HG02588 (cell line): ENCODE measurements around the gene UVSSA.
"Not testable (repeated sequence)": the region's sequence is repeated elsewhere in the genome, so short reads cannot be mapped to it uniquely, and the experiment has no call there.

Source experiments
- ATAC-seq: cut with Tn5 transposase; IDR thresholded peaks from one replicate; pipeline ENCODE4 v1.9.1; 2021; ENCODE audit warnings: mild to moderate bottlenecking, moderate library complexity; ENCODE audit not compliant: unreplicated experiment

UVSSA gene

DNA sequence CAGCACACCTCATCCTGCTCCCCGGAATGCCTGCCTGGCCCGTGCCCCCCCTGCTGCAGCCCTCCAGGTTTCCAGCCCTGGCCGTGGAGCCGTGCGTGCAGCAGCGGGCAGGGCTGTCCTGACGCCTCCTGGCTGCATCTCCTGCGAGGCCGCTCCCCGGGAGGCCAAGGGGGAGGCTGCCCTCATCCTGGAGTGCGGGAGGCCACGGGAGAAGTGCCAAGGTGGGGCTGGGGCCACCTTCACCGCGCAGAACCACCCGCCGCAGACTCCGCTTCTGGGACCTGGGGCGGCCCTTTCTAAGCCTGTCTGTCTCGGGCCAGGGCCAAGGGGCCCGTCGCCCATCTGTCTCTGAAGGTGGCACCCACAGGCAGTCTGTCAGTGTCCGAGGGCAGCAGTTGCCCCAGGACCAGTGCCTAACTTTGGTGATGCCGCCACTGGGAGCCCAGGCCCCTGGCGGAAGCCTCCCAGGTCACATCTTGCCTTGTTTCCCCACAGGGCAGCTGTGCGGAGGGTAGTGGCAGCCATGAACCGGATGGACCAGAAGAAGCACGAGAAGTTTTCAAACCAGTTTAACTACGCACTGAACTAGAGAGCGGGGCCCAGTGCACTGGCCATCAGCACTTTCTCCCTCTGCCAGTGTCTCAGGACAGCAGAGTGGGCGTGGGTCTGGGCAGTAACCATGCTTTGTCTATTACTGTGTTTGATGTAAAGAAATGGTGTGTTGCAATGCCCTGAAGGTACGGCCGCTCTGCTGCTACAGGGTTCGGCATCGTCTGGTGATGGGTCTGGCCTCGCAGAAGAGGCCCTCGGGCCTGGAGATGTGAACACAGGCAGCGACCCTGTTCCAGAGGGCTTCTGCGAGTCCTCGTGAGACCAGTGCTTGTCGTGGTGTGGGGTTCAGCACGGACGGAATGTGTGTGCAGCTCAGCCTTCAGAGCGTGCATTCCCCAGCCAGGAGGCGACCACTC lies 38.6 kb downstream of the UVSSA start:
- no peak for ATAC-seq

DNA sequence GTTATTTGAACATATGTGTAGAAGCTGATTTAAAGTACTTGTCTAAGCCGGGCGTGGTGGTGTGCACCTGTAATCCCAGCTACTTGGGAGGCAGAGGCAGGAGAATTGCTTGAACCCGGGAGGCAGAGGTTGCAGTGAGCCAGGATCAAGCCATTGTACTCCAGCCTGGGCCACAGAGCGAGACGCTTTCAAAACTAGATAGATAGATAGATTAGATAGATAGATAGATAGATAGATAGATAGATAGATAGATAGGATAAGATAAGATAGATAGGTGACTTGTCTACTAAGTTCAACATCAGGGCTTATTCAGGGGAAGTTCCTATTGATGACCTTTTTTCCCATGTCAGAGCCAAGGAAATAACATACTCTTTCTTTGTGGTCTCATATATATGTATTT lies 46.4 kb downstream of the UVSSA start:
- not testable (repeated sequence) for ATAC-seq

DNA sequence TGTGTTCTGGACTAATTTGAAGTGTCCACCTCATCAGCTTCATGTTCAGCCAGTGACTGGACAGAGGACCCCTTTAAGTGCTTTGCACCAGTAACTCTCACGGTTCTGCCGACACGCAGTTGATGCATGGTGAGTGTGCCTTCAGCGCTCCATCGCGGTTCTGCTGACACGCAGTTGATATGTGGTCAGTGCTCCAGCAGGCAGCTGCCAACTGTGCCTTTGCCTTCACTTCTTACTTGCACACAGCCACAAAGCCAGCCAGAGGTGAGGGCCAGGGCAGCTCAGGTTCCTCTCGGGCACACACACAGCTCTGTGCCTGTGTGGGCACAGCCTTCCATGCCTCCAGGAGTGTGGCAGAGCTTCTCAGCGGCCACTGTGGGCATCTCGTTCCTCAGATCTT lies 46.9 kb downstream of the UVSSA start:
- ATAC-seq = no peak

DNA sequence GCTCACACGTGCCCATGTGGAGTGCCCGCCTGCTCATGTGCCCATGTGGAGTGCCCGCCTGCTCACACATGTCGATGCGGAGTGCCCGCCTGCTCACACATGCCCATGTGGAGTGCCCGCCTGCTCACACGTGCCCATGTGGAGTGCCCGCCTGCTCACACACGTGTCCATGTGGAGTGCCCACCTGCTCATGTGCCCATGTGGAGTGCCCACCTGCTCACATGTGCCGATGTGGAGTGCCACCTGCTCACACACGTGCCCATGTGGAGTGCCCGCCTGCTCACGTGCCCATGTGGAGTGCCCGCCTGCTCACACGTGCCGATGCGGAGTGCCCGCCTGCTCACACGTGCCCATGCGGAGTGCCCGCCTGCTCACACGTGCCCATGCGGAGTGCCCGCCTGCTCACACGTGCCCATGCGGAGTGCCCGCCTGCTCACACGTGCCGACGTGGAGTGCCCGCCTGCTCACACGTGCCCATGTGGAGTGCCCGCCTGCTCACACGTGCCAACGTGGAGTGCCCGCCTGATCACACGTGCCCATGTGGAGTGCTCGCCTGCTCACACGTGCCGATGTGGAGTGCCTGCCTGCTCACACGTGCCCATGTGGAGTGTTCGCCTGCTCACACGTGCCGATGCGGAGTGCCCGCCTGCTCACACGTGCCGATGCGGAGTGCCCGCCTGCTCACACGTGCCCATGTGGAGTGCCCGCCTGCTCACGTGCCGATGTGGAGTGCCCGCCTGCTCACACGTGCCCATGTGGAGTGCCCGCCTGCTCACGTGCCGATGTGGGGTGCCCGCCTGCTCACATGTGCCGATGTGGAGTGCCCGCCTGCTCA lies 47.8 kb downstream of the UVSSA start:
- not testable (repeated sequence) for ATAC-seq

DNA sequence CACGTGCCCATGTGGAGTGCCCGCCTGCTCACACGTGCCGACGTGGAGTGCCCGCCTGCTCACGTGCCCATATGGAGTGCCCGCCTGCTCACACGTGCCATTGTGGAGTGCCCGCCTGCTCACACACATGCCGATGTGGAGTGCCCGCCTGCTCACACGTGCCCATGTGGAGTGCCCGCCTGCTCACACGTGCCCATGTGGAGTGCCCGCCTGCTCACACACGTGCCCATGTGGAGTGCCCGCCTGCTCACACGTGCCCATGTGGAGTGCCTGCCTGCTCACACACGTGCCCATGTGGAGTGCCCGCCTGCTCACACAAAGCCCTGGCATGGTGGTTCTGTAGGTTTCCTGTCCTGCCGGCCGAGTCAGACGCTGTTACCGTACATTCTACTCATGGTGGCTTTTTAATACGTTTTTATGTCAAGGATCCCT lies 48.4 kb downstream of the UVSSA start:
- not testable (repeated sequence) for ATAC-seq

DNA sequence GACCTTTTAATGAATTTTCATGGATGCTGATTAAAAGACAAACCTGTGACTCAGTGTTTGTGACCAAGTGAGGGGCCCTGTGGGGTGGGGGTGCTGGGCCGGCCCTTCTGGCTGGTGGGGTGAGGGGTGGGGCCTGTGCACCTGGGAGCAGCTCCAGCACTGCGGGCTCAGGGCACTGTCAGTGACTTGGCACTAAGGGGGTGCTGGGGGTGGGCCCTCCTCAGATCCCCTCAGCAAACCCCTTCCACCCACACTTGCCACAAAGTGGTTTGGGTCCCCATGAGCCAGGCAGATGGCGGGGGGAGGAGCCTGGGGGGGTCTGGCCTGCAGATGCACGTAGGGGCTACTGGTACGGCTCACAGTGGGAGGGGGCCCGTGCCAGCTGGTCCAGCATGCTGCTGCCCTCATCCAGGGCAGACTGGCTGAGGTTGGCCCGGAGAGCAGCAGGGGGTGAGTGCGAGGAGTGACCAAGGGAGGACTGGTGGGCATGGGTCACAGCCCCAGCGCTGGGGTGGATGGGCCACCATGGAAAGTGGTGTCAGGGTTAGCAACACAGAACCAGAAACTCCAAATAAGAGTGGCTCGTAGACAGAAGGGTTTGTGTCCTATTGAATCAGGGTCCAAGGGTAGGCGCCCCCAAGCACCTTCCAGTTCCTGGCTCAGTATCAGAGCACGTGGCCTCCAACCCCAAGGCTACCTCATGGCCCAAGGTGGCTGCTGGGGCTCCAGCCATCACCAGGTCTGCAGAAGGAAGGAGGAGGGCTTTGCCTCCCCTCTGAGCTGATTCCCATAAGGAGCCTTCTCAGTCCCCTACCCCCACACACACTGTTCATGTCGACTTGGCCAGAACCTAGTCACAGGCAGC lies 49.2 kb downstream of the UVSSA start:
- no peak for ATAC-seq

DNA sequence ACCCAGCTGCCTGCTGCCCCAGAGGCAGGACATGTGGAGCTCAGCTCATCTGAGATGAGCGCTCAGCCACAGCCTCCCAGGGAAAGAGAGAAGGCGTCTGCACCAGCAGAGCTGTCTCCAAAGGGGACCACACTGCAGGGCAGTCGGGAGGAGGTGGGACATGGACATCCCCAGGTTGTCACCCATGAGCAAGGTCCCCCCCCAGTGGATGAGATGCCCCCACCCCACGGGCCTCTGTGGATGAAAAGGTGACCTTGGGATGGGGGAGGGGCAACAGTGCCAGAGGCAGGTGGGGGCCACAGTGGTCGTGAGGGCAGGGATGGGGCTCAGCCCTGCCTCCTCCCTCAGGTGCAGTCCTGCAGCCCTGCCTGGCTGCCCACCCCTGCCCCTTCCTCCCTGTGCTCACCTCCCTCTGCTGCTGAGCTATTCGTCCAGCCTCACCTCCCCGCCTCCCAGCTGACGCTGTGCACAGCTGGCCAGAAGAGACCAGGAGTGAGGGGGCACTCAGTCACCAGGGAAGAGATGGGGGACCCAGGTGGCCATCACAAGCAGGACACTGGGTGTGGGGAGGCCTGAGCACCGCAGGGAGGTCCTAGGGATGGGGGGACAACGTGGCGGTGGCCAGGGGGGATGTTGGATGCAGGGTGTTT lies 49.9 kb downstream of the UVSSA start:
- ATAC-seq = no peak

DNA sequence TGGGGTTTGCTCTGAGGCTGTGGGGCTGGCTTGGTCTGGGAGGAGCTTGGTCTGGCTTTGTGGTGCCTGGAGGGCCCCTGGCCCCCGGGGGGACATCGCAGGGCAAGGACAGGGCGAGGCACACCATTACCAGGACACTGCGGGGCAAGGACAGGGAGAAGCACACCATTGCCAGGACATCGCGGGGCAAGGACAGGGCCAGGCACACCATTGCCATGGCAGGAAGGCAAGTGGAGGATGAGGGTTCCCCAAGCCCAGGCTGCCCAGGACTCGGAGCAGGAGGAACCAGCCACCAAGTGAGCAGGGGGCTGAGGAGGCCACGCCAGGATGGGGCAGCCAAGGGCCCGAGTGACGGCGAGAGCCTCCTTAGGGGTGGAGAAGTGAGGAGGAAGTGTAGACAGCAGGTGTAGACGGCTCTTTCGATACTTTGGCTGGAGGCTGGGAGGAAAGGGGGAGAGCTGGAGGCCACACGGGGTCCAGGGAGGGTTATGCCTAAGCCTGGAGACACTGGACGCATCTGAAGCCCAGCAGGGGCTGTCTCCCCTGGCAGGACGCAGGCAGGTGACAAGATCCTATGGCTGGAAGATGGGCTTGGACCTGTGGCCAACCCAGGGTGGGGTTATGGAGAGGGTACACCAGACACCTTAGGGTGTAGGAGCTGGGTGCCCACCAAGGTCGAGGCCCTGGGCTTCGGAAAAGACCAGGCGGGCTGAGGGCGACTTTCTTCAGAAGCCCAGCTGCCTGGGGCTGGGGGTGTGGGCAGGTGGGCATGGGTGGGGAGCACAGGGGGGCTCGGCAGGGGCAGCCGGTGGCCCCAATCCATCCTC lies 51.9 kb downstream of the UVSSA start:
- no peak for ATAC-seq

DNA sequence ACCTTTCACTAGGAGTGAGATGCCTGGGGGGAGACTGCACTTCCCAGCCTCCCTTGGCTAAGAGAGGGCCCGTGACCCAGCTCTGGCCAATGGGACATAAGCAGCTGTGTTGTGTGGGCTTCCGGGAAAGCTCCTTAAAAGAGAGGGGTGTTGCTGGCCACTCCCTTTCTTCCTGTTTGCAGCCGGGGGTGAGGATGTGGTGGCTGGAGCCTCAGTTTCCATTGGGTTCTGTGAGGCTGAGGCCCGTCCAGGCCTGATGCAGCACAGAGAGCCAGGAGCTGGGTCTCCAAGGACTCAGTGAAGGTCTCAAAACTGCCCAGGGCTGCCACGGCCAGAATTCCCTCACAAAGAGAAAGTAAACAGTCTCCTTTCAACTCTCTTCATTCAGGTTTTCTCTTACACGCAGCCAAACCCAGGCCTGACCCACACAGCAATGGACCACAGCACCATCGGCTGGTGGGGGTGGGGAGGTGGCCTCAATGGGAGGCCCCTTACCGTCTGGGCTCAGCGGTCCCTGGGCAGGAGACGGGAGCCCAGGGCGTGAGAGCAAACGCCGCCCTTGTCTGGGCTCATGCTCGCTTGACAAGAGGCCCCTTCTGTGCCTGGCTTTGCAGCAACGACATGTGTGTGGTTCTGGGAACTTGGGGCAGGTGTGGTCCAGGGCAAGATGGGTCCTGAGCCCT lies 52.6 kb downstream of the UVSSA start:
- no peak for ATAC-seq

DNA sequence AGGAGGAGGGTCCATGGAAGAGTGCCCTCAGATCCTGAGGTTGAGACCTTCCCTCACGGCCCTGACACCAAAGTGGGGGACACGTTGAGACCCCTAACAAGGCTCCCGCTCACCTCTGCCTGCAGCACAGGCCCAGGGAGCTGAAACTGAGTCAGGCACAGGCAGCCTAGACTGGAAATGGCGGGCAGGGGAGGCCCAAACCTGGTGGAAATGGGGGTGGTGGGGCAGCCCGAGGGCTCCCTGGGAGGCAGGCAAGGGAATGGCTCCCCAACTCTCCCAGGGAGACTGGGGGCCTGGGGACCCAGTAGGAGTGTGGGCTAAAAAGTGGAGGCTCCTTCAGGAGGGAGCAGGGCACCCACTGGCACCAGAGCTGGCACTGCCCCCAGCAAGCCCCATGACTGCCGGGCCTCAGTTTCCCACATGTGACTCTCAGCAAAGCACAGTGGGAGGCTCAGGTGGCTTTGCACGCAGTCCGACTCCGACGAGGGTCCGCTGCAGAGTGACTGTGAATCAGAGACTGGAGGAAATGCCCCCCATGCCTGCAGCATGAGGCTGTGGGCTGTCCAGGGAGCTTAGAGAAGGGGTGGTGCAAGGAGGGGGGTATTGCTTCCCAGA lies 53.3 kb downstream of the UVSSA start:
- ATAC-seq = no peak

DNA sequence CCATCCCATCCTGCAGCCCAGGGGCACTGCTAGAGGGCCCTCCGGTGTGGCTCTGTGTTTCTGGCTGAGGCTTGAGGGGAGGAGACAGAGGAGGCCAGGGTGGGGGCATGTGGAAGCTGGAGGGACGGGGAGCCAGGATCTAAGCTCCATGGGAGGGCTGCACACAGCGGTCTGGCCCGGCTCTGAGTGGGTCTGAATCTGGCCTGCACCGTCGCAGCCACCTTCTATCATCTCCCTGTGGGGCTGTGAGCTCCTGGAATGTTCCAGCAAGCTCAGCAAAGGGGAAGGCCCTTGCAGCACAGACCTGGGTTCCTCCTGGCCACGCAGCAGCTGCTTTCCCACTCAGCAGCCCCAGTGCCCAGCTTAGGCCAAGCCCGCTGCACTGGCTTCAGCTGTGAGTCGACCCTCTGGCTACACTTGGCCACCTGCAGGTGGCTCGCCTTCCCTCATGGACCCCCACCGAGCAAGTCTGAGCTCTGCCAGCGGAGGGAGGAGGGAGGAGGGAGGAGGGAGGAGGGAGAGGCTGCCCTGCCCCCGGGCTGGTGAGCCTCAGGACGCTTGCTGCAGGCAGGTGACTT lies 53.9 kb downstream of the UVSSA start:
- no peak for ATAC-seq

DNA sequence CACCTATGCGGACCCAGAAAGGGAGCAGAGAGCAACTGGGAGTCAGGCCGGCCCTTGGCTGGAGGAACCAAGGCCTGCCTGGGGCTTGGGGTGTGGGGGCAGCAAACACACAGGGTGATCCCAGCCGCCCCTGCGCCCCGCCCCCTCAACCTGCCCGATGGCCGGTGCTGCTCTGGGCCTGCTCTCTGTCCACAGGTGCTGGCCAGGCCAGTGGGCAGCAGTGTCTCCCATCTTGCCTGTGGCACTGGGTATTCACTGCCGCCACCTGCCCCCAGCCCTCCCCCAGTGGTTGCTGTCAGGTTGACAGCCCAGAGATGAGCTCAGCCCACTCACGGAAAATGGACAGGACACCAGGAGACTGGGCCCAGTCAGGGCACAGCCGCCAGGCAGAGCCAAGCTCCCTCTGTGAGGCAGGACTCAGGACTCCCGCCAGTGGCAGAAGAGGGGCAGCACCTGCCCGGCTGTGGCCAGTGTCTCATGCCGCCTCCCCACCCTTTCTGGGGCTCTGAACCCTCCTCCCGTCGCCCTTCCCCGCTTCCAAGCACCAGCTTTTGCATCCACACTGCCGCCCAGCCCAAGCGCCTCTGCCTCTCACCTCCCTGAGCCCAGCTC lies 54.5 kb downstream of the UVSSA start:
- no peak for ATAC-seq

DNA sequence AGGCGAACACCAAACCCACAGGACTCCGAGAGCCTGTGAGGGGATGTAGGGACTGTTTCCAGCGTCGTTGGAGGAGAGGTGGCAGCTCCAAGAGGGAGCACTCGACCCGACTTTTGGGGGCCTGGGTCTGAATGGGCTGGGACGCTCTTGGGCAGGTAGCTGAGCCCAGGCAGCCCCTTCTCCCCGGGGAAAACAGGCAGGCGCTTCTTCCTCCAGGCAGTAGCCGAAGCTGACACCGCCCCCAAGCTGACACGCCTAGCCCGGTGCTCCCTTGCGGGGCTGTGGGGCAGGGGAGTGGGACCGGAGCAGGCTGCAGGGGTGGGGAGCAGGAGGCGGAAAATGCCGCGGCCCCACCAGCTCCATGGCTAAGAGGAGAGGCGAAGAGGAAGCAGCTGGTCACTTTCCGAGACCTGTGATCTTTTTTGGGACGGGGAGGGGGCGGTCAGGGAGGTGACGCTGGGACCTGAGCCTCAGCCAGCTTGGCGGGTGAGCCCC lies 55.1 kb downstream of the UVSSA start:
- no peak for ATAC-seq

DNA sequence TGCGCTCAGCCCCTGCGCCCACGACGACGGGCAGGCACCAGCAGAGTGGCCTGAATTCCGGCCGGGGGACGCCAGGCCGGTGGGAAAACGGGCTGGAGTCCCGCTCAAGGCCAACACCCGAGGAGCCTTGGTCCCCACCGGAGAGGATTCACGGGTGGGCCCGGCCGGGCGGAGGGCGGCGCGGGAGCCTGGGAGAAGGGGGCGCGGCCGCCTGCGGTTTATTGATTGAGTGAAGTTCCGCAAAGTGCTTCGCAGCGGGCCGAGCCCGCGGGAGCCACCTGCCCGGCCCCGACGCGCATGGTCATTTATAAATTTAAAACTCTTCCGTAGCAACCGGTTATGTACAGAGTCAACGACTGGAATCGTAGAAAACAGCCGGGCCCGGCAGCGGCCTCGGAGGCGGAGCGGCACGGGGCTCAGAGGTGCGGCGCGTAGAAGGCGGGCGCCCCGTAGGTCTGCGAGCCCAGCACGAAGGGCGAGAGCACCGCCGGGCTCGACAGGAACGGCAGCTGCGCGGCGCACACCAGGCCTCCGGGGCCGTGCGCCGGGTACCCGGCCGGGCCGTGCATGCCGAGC lies 55.6 kb downstream of the UVSSA start:
- ATAC-seq = no peak

DNA sequence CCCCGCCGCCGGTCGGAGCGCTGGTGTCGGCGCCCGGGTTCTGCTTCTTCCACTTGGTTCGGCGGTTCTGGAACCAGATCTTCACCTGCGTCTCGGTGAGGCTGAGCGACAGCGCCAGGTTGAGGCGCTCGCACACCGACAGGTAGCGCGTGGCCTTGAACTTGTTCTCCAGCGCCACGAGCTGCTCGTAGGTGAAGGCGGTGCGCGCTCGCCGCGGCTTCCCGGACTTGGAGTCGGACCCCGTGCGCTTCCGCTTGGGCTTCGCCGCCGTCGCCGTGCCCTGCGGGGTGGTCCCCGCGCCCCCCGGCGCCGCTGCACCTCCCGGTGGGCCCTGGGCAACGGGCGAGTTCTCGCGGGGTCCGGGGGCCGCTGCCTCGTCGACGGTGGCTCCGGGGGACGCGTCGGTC lies 56.2 kb downstream of the UVSSA start:
- no peak for ATAC-seq

DNA sequence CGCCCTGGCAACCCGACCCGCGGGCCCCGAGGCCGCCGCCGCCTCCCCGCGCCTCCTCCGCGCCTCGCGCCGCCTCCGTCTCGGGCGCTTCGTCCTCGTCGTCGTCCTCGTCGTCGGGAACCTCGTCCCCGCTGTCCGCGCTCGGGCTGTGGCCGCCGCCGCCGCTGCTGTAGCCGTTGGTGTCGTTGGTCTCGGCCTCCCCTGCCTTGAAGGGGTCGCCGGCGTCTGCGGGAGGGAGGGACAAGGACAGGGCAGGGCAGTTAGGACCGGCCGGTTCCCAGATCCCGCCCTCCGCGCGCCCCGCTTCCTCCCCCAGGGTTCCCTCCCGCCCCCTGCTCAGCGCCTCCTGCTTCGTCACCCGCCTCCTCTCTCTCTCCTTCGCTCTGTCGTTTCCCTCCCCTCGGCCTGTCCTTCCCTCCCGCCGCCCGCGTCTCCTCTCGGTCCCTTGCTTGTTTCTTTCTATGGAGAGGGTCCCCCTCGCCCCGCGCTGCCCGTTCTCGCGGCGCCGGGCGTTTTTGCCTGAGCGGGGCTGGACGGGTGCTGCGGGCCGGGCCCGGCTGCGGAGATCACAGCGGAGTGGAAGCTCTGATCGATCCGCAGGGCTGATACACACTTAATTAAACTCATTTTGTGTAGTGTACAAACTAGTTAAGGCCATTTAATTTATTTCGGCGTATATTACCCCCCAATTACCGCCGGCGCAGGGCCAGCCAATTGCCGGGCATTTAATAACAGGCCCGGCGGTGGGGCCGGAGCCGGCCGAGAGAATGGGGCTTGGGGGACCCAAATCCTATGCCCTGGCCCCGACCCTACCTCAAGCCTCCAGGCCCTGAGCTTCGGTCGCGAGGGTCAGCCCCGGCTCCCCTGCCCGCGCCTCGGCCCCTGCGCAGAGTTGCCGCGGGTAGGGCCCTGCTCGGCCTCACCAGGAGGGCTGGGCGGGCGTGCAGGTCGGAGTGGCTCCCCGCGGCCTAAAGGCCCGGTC lies 56.9 kb downstream of the UVSSA start:
- ATAC-seq = no peak
